ENCODE data around the gene BORCS5. TPM values are rescaled to one million over a fixed set of nuclear protein-coding genes. Genes with fewer than 3 reads are reported as not detected.

BORCS5 gene
- total RNA-seq, 4 donors from 2014 or later = 7.6 to 20.4 (median 10.0) TPM

GRCh38 chr12:12372946-12373722, 16.3 kb downstream of the BORCS5 start:
- H3K9me3 ChIP-seq = no peaks in the 10 kb centered on the region
- H3K27ac ChIP-seq = no peak overlapping the region
- peaks cover 0 to 13% (median 0%) of the 10 kb centered on the region in 3 donors for H3K4me1 ChIP-seq
- H3K4me3 ChIP-seq = no peak overlapping the region
- no peak for DNase-seq
- H3K36me3 ChIP-seq = peaks cover 0 to 22% (median 0%) of the 10 kb centered on the region in 3 donors
- WGBS, 2 donors = 74 to 92% methylated on average over 4 of the region's 4 CpGs
- no peaks in the 10 kb centered on the region for H3K27me3 ChIP-seq
- intact Hi-C loops (cut with DNase I) = loop anchor here (10.0 kb wide), 1 partner anchor 332 kb away; no protein-coding TSS in a partner anchor
- TF ChIP-seq CTCF (IDR thresholded peaks at IDR 0.05) (no peak), POLR2A (IDR thresholded peaks at IDR 0.05) (no peak)

GRCh38 chr12:12376646-12377448, 20.0 kb downstream of the BORCS5 start:
- Histone ChIP-seq H3K4me3 (no peak overlapping the region), H3K27ac (no peak overlapping the region), H3K27me3 (no peaks in the 10 kb centered on the region), H3K9me3 (no peaks in the 10 kb centered on the region), H3K36me3 (peaks cover 0 to 18% (median 0%) of the 10 kb centered on the region in 3 donors), H3K4me1 (peaks cover 0 to 13% (median 0%) of the 10 kb centered on the region in 3 donors)
- DNase-seq = no peak
- intact Hi-C loops (cut with DNase I) = loop anchor here (10.0 kb wide), 1 partner anchor 328 kb away; no protein-coding TSS in a partner anchor
- peak; percentile 69 to 92 (median 75) for TF ChIP-seq CTCF (IDR thresholded peaks at IDR 0.05)
- no peak for TF ChIP-seq POLR2A (IDR thresholded peaks at IDR 0.05)
- 79% methylated on average over 12 of the region's 12 CpGs for WGBS, 2 donors

GRCh38 chr12:12378616-12379015, 21.7 kb downstream of the BORCS5 start:
- intact Hi-C loops (cut with DNase I) = loop anchor here (10.0 kb wide), 1 partner anchor 326 kb away; no protein-coding TSS in a partner anchor
- Histone ChIP-seq H3K9me3 (no peaks in the 10 kb centered on the region), H3K27me3 (no peaks in the 10 kb centered on the region), H3K4me1 (peaks cover 0 to 8% (median 0%) of the 10 kb centered on the region in 3 donors), H3K27ac (no peak overlapping the region), H3K4me3 (no peak overlapping the region), H3K36me3 (peaks cover 0 to 8% (median 0%) of the 10 kb centered on the region in 3 donors)
- TF ChIP-seq CTCF (IDR thresholded peaks at IDR 0.05) = no peak
- no peak for TF ChIP-seq POLR2A (IDR thresholded peaks at IDR 0.05)
- DNase-seq = no peak
- 65 to 79% methylated on average over 2 of the region's 2 CpGs for WGBS, 2 donors

GRCh38 chr12:12379831-12380730, 23.2 kb downstream of the BORCS5 start:
- TF ChIP-seq CTCF (IDR thresholded peaks at IDR 0.05) (no peak), POLR2A (IDR thresholded peaks at IDR 0.05) (no peak)
- no peaks in the 10 kb centered on the region for H3K27me3 ChIP-seq
- H3K9me3 ChIP-seq = no peaks in the 10 kb centered on the region
- intact Hi-C loops (cut with DNase I) = loop anchor here (10.0 kb wide), 1 partner anchor 325 kb away; no protein-coding TSS in a partner anchor
- H3K27ac ChIP-seq = peak overlapping the region in 2 of 4 donors; percentile 38 to 44
- WGBS, 2 donors = 63 to 71% methylated on average over 4 of the region's 4 CpGs
- peaks cover 0 to 14% (median 0%) of the 10 kb centered on the region in 3 donors for H3K4me1 ChIP-seq
- no peak for DNase-seq
- peaks cover 0 to 8% (median 0%) of the 10 kb centered on the region in 3 donors for H3K36me3 ChIP-seq
- no peak overlapping the region for H3K4me3 ChIP-seq
